Prostate gland (tissue), 2 donors: ENCODE measurements around the gene PCLO. TPM values are rescaled to one million over a fixed set of nuclear protein-coding genes. Genes with fewer than 3 reads are reported as not detected.

ENCODE experiments used
- DNase-seq: peaks from one replicate; pipeline ENCODE4 v3.0.0-alpha.2; 2019; ENCODE audit warnings: low spot score
- H3K27ac ChIP-seq, 2 donors: fragments of 200-600 bp; sonication (generic); 2 replicates each; pipeline ENCODE4 v1.5.1; 2017 to 2019
- H3K27me3 ChIP-seq: fragments of 200-600 bp; sonication (generic); replicated peaks from 2 replicates; pipeline ENCODE4 v1.5.1; 2019; ENCODE audit not compliant: insufficient read depth
- H3K36me3 ChIP-seq, 2 donors: fragments of 200-600 bp; sonication (generic); 1 replicate in 1 of 2; 2 replicates in 1 of 2; pipeline versions ENCODE4 v1.5.1 to v1.8.1; 2017 to 2019
- H3K4me1 ChIP-seq: fragments of 200-600 bp; sonication (generic); replicated peaks from 2 replicates; pipeline ENCODE4 v1.5.1; 2019
- H3K4me3 ChIP-seq, 2 donors: fragments of 200-600 bp; sonication (generic); 2 replicates each; pipeline ENCODE4 v1.5.1; 2017 to 2019
- H3K9me3 ChIP-seq: fragments of 200-600 bp; sonication (generic); 2 replicates; pipeline ENCODE4 v1.5.1; 2017
- POLR2A ChIP-seq: fragments of 450-650 bp; IDR thresholded peaks from one replicate; pipeline ENCODE4 v1.6.1; 2016; ENCODE audit warnings: antibody characterized with exemption, mild to moderate bottlenecking
- POLR2AphosphoS5 ChIP-seq: sonication (generic); formaldehyde crosslinking; IDR thresholded peaks from one replicate; pipeline ENCODE4 v1.6.1; 2017; ENCODE audit warnings: antibody characterized with exemption
- WGBS: methylation state at CpG from one replicate; pipeline ENCODE4 v1.1.5; 2018; 5-methylcytosine and 5-hydroxymethylcytosine counted together
- intact Hi-C: fragments of 100-400 bp; cut with DNase I; formaldehyde crosslinking; loops from one replicate; pipeline ENCODE4 v1.14.2; 2022
- total RNA-seq, 2 donors: library from RNA; depleted of rRNA; stranded (reverse); fragments of >200 nt; gene quantifications; one replicate each; pipeline ENCODE4 v1.1.0, GENCODE V29; 2016
- TF ChIP-seq, protein P1 (sequence below), 4 experiments: fragments of 200-600 bp in 2 of 4; fragments of 450-650 bp in 2 of 4; sonication (generic) in 2 of 4; IDR thresholded peaks; 1 replicate in 3 of 4; 2 replicates in 1 of 4; pipeline ENCODE4 v1.5.1; 2016 to 2019; ENCODE audit warnings: antibody characterized with exemption in 4 of 4, mild to moderate bottlenecking in 2 of 4, moderate library complexity in 2 of 4

The PCLO gene
- total RNA-seq, 2 donors from 2014 or later, result 14.5 to 25.2 TPM

DNA sequence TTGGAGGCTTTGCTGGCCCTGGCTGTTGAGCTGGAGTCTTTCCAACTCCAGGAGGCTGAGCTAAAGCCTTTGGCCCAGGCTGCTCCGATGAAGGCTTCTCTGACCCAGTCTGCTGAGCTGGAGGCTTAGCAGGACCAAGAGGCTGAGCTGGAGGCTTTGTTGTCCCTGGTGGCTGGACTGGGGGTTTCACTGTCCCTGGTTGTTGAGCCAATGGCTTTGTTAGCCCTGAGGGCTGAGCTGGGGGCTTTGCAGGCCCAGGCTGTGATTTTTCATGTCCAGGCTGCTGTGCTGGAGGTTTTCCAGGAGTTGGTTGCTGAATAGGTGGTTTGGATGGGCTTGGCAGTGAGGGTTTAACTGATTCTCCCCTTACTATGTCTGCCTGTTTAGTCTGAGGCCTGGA is 7.3 kb downstream of the PCLO start:
- H3K9me3 ChIP-seq, result no peaks in the 10 kb centered on the region
- no peaks in the 10 kb centered on the region for H3K4me1 ChIP-seq
- no peak for DNase-seq
- TF ChIP-seq, protein P1, sequence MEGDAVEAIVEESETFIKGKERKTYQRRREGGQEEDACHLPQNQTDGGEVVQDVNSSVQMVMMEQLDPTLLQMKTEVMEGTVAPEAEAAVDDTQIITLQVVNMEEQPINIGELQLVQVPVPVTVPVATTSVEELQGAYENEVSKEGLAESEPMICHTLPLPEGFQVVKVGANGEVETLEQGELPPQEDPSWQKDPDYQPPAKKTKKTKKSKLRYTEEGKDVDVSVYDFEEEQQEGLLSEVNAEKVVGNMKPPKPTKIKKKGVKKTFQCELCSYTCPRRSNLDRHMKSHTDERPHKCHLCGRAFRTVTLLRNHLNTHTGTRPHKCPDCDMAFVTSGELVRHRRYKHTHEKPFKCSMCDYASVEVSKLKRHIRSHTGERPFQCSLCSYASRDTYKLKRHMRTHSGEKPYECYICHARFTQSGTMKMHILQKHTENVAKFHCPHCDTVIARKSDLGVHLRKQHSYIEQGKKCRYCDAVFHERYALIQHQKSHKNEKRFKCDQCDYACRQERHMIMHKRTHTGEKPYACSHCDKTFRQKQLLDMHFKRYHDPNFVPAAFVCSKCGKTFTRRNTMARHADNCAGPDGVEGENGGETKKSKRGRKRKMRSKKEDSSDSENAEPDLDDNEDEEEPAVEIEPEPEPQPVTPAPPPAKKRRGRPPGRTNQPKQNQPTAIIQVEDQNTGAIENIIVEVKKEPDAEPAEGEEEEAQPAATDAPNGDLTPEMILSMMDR (IDR thresholded peaks at IDR 0.05), result no peak
- TF ChIP-seq POLR2AphosphoS5, result no peak
- TF ChIP-seq POLR2A, result no peak
- H3K4me3 ChIP-seq, result no peak overlapping the region
- H3K27me3 ChIP-seq, result no peaks in the 10 kb centered on the region
- 100% methylated on average over 1 of the region's 1 CpG for WGBS
- intact Hi-C loops, result no loop called here
- H3K27ac ChIP-seq, result no peak overlapping the region
- H3K36me3 ChIP-seq, result no peaks in the 10 kb centered on the region

GRCh38 chr7:83153419-83153818 is 9.3 kb downstream of the PCLO start:
- H3K27ac ChIP-seq, result no peak overlapping the region
- H3K4me3 ChIP-seq, result no peak overlapping the region
- H3K9me3 ChIP-seq, result no peaks in the 10 kb centered on the region
- no peaks in the 10 kb centered on the region for H3K4me1 ChIP-seq
- intact Hi-C loops, result no loop called here
- TF ChIP-seq POLR2A, result no peak
- TF ChIP-seq POLR2AphosphoS5, result no peak
- TF ChIP-seq, protein P1 (IDR thresholded peaks at IDR 0.05), result no peak
- no peak for DNase-seq
- WGBS, result 58% methylated on average over 1 of the region's 1 CpG
- no peaks in the 10 kb centered on the region for H3K27me3 ChIP-seq
- H3K36me3 ChIP-seq, result no peaks in the 10 kb centered on the region

GRCh38 chr7:83150310-83150709 is 12.4 kb downstream of the PCLO start:
- Histone ChIP-seq H3K27me3 (no peaks in the 10 kb centered on the region), H3K4me1 (no peaks in the 10 kb centered on the region), H3K36me3 (no peaks in the 10 kb centered on the region), H3K9me3 (no peaks in the 10 kb centered on the region), H3K4me3 (no peak overlapping the region), H3K27ac (no peak overlapping the region)
- TF ChIP-seq POLR2AphosphoS5 (no peak), POLR2A (no peak)
- TF ChIP-seq, protein P1 (IDR thresholded peaks at IDR 0.05), result no peak
- DNase-seq, result no peak
- intact Hi-C loops, result no loop called here
- WGBS, result 85% methylated on average over 2 of the region's 2 CpGs

DNA sequence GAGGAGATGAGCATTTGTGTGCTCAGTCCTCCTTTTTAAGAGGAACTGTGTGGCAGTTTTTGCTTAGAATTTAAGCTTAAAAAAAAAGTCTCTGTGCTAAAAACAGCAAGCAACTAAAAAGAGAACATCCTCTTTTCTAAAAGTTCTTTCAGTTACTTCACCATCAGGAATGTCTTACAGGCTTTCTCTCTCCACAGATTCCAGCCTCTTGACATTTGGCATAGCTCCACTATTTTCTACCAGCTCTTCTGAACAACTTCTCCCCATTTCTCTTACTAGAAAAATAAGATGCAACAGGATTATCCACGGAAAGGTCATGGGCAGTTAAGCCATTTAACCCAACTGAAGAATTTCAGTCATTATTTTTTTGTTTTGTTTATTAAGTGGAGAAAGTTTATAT is 13.2 kb downstream of the PCLO start:
- Histone ChIP-seq H3K27ac (no peak overlapping the region), H3K4me1 (no peaks in the 10 kb centered on the region), H3K36me3 (no peaks in the 10 kb centered on the region), H3K4me3 (no peak overlapping the region), H3K9me3 (no peaks in the 10 kb centered on the region), H3K27me3 (no peaks in the 10 kb centered on the region)
- intact Hi-C loops, result no loop called here
- no peak for DNase-seq
- 68% methylated on average over 1 of the region's 1 CpG for WGBS
- TF ChIP-seq POLR2AphosphoS5 (no peak), POLR2A (no peak)
- TF ChIP-seq, protein P1 (IDR thresholded peaks at IDR 0.05), result no peak

DNA sequence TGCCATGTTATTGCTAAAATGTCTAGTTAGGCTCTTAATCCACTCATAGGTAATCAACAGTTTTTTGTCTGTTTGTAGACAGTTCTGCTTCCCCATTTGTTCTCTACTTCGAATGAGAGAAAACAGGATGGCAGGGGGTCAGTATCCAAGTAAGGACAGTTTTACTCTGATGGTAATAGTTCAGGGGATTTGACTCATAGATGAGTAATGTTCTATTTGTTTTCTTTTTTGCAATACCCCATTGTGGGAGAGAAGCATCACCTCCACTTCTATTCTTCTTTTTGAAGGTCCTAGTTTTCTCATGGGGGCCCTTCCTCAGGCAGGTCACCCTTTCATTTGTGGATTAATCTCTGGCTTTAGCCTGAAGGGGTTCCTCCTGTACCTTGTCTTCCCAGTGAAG is 13.9 kb downstream of the PCLO start:
- H3K36me3 ChIP-seq, result no peaks in the 10 kb centered on the region
- H3K9me3 ChIP-seq, result no peaks in the 10 kb centered on the region
- H3K27me3 ChIP-seq, result no peaks in the 10 kb centered on the region
- no peak overlapping the region for H3K4me3 ChIP-seq
- no peak for DNase-seq
- intact Hi-C loops, result no loop called here
- TF ChIP-seq, protein P1 (IDR thresholded peaks at IDR 0.05), result no peak
- TF ChIP-seq POLR2AphosphoS5, result no peak
- no peak for TF ChIP-seq POLR2A
- H3K27ac ChIP-seq, result no peak overlapping the region
- 68% methylated on average over 1 of the region's 1 CpG for whole genome bisulfite sequencing
- no peaks in the 10 kb centered on the region for H3K4me1 ChIP-seq
